HEK293 (cell line): ENCODE data around the gene NEGR1.

Experiments used
- ZBTB8A ChIP-seq: fragments of 450-650 bp; formaldehyde crosslinking; IDR thresholded peaks from 2 replicates; pipeline ENCODE4 v1.5.1; 2016; ENCODE audit warnings: missing biosample characterization, missing genetic modification characterization
- ZNF211 ChIP-seq: fragments of 450-650 bp; formaldehyde crosslinking; IDR thresholded peaks from 2 replicates; pipeline ENCODE4 v1.5.1; 2016; ENCODE audit warnings: low read depth, missing biosample characterization, missing genetic modification characterization
- ZNF362 ChIP-seq: fragments of 450-650 bp; formaldehyde crosslinking; IDR thresholded peaks from 2 replicates; pipeline ENCODE4 v1.5.1; 2016; ENCODE audit warnings: missing biosample characterization, missing genetic modification characterization
- ZNF513 ChIP-seq: fragments of 450-650 bp; IDR thresholded peaks from 2 replicates; pipeline ENCODE4 v1.5.1; 2018; ENCODE audit warnings: missing biosample characterization, missing genetic modification characterization
- ZNF549 ChIP-seq: fragments of 450-650 bp; IDR thresholded peaks from 2 replicates; pipeline ENCODE4 v1.5.1; 2018; ENCODE audit warnings: missing biosample characterization, missing genetic modification characterization, mild to moderate bottlenecking, inconsistent platforms, moderate library complexity
- ZNF571 ChIP-seq: fragments of 450-650 bp; formaldehyde crosslinking; IDR thresholded peaks from 2 replicates; pipeline ENCODE4 v1.5.0; 2017; ENCODE audit warnings: missing biosample characterization, missing genetic modification characterization
- ZNF791 ChIP-seq: fragments of 450-650 bp; formaldehyde crosslinking; IDR thresholded peaks from 2 replicates; pipeline ENCODE4 v1.5.1; 2016; ENCODE audit warnings: missing biosample characterization, missing genetic modification characterization
- TF ChIP-seq, protein P1 (sequence below): fragments of 450-650 bp; formaldehyde crosslinking; IDR thresholded peaks from 2 replicates; pipeline ENCODE4 v1.5.1; 2016; ENCODE audit warnings: missing biosample characterization, missing genetic modification characterization
- TF ChIP-seq, protein P2 (sequence below): fragments of 450-650 bp; formaldehyde crosslinking; IDR thresholded peaks from 2 replicates; pipeline ENCODE4 v1.5.1; 2016; ENCODE audit warnings: missing biosample characterization, missing genetic modification characterization
- TF ChIP-seq, protein P3 (sequence below): fragments of 450-650 bp; formaldehyde crosslinking; IDR thresholded peaks from 2 replicates; pipeline ENCODE4 v1.5.1; 2016; ENCODE audit warnings: missing biosample characterization, missing genetic modification characterization

DNA sequence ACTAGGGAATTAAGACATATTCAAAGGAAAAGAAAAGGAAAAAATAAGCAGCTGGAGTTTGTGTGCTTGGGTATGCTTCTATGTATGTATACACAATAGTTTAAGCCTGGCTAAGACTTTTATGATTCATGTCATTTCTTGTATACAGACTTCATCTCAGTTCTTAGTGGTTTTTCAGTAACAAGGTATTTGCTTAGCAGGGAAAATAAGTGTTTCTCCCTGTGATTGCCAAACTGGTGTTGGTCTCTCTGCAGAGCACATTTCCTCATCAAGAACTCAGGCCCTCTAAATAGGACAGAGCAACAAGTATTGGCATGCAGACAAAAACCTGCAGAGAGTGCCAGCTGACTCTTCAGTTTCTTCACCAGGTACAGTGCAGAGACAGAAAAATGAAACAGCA, 717.1 kb downstream of the NEGR1 start:
- TF ChIP-seq, protein P1, sequence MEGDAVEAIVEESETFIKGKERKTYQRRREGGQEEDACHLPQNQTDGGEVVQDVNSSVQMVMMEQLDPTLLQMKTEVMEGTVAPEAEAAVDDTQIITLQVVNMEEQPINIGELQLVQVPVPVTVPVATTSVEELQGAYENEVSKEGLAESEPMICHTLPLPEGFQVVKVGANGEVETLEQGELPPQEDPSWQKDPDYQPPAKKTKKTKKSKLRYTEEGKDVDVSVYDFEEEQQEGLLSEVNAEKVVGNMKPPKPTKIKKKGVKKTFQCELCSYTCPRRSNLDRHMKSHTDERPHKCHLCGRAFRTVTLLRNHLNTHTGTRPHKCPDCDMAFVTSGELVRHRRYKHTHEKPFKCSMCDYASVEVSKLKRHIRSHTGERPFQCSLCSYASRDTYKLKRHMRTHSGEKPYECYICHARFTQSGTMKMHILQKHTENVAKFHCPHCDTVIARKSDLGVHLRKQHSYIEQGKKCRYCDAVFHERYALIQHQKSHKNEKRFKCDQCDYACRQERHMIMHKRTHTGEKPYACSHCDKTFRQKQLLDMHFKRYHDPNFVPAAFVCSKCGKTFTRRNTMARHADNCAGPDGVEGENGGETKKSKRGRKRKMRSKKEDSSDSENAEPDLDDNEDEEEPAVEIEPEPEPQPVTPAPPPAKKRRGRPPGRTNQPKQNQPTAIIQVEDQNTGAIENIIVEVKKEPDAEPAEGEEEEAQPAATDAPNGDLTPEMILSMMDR (tag by site-specific recombination) = no peak
- TF ChIP-seq, protein P2, sequence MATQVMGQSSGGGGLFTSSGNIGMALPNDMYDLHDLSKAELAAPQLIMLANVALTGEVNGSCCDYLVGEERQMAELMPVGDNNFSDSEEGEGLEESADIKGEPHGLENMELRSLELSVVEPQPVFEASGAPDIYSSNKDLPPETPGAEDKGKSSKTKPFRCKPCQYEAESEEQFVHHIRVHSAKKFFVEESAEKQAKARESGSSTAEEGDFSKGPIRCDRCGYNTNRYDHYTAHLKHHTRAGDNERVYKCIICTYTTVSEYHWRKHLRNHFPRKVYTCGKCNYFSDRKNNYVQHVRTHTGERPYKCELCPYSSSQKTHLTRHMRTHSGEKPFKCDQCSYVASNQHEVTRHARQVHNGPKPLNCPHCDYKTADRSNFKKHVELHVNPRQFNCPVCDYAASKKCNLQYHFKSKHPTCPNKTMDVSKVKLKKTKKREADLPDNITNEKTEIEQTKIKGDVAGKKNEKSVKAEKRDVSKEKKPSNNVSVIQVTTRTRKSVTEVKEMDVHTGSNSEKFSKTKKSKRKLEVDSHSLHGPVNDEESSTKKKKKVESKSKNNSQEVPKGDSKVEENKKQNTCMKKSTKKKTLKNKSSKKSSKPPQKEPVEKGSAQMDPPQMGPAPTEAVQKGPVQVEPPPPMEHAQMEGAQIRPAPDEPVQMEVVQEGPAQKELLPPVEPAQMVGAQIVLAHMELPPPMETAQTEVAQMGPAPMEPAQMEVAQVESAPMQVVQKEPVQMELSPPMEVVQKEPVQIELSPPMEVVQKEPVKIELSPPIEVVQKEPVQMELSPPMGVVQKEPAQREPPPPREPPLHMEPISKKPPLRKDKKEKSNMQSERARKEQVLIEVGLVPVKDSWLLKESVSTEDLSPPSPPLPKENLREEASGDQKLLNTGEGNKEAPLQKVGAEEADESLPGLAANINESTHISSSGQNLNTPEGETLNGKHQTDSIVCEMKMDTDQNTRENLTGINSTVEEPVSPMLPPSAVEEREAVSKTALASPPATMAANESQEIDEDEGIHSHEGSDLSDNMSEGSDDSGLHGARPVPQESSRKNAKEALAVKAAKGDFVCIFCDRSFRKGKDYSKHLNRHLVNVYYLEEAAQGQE (tag by site-specific recombination) = no peak
- no peak for TF ChIP-seq ZNF549 (tag by site-specific recombination)
- no peak for TF ChIP-seq ZNF513 (tag by site-specific recombination)
- no peak for TF ChIP-seq ZNF362 (tag by site-specific recombination)
- no peak for TF ChIP-seq ZNF211
- TF ChIP-seq, protein P3, sequence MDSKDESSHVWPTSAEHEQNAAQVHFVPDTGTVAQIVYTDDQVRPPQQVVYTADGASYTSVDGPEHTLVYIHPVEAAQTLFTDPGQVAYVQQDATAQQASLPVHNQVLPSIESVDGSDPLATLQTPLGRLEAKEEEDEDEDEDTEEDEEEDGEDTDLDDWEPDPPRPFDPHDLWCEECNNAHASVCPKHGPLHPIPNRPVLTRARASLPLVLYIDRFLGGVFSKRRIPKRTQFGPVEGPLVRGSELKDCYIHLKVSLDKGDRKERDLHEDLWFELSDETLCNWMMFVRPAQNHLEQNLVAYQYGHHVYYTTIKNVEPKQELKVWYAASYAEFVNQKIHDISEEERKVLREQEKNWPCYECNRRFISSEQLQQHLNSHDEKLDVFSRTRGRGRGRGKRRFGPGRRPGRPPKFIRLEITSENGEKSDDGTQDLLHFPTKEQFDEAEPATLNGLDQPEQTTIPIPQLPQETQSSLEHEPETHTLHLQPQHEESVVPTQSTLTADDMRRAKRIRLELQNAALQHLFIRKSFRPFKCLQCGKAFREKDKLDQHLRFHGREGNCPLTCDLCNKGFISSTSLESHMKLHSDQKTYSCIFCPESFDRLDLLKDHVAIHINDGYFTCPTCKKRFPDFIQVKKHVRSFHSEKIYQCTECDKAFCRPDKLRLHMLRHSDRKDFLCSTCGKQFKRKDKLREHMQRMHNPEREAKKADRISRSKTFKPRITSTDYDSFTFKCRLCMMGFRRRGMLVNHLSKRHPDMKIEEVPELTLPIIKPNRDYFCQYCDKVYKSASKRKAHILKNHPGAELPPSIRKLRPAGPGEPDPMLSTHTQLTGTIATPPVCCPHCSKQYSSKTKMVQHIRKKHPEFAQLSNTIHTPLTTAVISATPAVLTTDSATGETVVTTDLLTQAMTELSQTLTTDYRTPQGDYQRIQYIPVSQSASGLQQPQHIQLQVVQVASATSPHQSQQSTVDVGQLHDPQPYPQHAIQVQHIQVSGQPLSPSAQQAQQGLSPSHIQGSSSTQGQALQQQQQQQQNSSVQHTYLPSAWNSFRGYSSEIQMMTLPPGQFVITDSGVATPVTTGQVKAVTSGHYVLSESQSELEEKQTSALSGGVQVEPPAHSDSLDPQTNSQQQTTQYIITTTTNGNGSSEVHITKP (tag by site-specific recombination) = no peak
- no peak for TF ChIP-seq ZBTB8A (tag by site-specific recombination)
- TF ChIP-seq ZNF571 (tag by site-specific recombination) = no peak
- TF ChIP-seq ZNF791 (tag by site-specific recombination) = no peak
